ENCODE results near the gene RIN3. TPM values are rescaled to one million over a fixed set of nuclear protein-coding genes. Genes with fewer than 3 reads are reported as not detected.

The RIN3 gene
- total RNA-seq, 4 donors from 2014 or later = 13.5 to 22.2 (median 16.2) TPM

- no peak overlapping the region for H3K4me3 ChIP-seq
- no peaks in the 10 kb centered on the region for H3K27me3 ChIP-seq
- no peaks in the 10 kb centered on the region for H3K9me3 ChIP-seq
- H3K27ac ChIP-seq = no peak overlapping the region
- TF ChIP-seq, protein P1, sequence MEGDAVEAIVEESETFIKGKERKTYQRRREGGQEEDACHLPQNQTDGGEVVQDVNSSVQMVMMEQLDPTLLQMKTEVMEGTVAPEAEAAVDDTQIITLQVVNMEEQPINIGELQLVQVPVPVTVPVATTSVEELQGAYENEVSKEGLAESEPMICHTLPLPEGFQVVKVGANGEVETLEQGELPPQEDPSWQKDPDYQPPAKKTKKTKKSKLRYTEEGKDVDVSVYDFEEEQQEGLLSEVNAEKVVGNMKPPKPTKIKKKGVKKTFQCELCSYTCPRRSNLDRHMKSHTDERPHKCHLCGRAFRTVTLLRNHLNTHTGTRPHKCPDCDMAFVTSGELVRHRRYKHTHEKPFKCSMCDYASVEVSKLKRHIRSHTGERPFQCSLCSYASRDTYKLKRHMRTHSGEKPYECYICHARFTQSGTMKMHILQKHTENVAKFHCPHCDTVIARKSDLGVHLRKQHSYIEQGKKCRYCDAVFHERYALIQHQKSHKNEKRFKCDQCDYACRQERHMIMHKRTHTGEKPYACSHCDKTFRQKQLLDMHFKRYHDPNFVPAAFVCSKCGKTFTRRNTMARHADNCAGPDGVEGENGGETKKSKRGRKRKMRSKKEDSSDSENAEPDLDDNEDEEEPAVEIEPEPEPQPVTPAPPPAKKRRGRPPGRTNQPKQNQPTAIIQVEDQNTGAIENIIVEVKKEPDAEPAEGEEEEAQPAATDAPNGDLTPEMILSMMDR (IDR thresholded peaks at IDR 0.05) = no peak
- TF ChIP-seq EP300 (IDR thresholded peaks at IDR 0.05) (no peak), POLR2AphosphoS5 (IDR thresholded peaks at IDR 0.05) (no peak), POLR2A (IDR thresholded peaks at IDR 0.05) (no peak)
- H3K4me1 ChIP-seq = peaks cover 0 to 30% (median 11%) of the 10 kb centered on the region in 3 donors
- no peak for ATAC-seq
- no peaks in the 10 kb centered on the region for H3K36me3 ChIP-seq
- 25 to 44% methylated on average over 2 of the region's 6 CpGs for WGBS, 2 donors (ENCODE audit: low coverage in 1 of 2)
Measured at GRCh38 chr14:92544051-92544720, 30.6 kb downstream of the RIN3 start.

DNA sequence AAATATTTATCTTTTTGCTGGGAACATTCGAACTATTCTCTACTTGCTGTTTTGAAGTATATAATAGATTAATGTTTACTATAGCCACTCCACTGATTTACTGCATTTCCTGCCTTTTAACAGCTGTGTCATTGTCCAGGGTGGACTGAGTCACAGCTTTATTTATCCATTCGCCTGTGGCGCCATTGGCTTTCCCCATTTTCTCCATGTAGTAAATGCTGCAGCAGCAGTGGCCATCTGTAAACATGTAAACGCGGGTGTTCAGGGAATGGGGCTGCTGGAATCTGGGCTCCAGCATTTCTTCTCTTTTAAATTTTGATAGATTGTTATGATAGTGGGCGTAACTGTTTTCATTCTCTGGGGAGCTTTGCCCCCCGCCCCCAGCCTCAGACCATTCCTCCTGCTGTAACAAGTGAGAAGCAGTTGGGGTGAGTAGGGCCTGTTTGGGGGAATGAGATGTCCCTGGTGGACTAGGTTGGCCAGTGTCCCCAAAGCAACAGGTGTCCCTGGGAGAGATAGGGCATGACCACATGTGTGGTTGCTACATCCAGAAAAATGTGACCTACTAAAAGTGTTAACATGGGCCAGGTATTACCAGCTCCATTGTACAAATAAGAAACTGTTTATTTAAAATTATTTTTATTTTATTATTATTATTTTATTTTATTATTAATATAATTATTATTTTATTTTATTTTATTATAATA, 32.9 kb downstream of the RIN3 start:
- no peak for ATAC-seq
- no peaks in the 10 kb centered on the region for H3K36me3 ChIP-seq
- no peak overlapping the region for H3K4me3 ChIP-seq
- WGBS, 2 donors (ENCODE audit: low coverage in 1 of 2) = 79% methylated on average over 7 of the region's 7 CpGs; no CpG with 5 or more reads in 1 of the 2 donors
- peaks cover 0 to 17% (median 0%) of the 10 kb centered on the region in 3 donors for H3K4me1 ChIP-seq
- TF ChIP-seq POLR2AphosphoS5 (IDR thresholded peaks at IDR 0.05) (no peak), EP300 (IDR thresholded peaks at IDR 0.05) (no peak), POLR2A (IDR thresholded peaks at IDR 0.05) (no peak)
- TF ChIP-seq, protein P1 (IDR thresholded peaks at IDR 0.05) = no peak
- no peaks in the 10 kb centered on the region for H3K9me3 ChIP-seq
- H3K27me3 ChIP-seq = no peaks in the 10 kb centered on the region
- no peak overlapping the region for H3K27ac ChIP-seq

DNA sequence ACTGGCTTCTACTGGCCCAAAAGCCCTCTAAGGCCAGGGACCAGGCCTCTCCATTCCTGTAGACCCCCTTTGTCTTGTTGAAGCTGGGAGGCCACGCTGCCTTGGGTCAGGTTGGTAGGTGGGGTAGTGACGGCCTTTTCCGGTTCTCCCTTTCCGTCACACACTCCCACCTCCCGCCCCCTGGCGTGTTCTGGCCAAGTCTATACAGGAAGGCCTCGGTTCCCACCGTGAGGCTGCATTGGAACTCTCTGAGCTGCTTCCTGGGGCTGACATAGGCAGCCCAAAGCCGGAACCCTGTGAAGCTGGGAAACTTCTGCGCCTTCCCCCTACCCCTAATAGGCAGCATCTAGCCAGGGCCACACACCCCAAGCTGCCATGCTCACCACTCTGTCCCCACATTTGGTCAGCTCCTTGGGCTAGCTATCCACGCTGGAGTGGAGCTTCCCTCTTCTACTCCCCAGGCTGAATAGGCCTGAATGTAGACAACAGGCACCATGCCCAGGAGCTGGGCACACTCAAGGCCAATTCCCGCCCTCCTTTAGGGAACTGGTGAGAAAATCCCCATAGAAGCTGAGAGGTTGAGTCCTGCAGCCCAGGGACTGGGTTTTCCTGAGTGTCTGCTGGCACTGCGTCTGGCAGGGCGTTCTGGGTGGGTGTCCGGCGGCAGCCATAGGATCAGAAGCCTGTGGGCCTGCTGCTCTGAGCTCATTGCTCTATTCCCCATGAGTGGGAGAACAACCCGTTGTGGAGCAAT, 35.7 kb downstream of the RIN3 start:
- ATAC-seq = peak; percentile 63
- TF ChIP-seq POLR2AphosphoS5 (IDR thresholded peaks at IDR 0.05) (no peak), POLR2A (IDR thresholded peaks at IDR 0.05) (no peak), EP300 (IDR thresholded peaks at IDR 0.05) (no peak)
- TF ChIP-seq, protein P1 (IDR thresholded peaks at IDR 0.05) = no peak
- Histone ChIP-seq H3K9me3 (no peaks in the 10 kb centered on the region), H3K4me3 (no peak overlapping the region), H3K4me1 (peaks cover 0 to 40% (median 7%) of the 10 kb centered on the region in 3 donors), H3K36me3 (no peaks in the 10 kb centered on the region), H3K27me3 (no peaks in the 10 kb centered on the region), H3K27ac (peak overlapping the region in 3 of 4 donors; percentile 21 to 59 (median 57))
- 47% methylated on average over 3 of the region's 17 CpGs; no CpG with 5 or more reads in 1 of the 2 donors for WGBS, 2 donors (ENCODE audit: low coverage in 1 of 2)

DNA sequence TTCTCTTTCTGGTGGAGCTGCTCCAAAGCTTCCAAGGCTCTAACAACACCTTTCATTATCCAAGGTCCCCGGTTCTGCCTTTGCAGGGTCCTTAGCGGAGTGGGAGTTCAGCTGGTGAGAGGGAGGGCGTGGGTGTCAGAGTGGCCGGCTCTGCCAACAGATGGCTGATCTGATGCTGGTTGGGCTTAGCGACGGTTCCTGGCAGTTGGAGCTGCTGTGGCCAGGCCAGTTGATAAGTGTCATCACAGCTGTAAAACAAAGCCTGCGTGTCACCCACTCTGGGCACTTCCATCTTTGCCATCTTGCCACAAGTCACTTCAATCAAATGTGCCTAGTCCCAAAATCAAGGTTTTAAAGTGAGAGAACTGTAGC, 36.3 kb downstream of the RIN3 start:
- Histone ChIP-seq H3K4me1 (peaks cover 0 to 44% (median 7%) of the 10 kb centered on the region in 3 donors), H3K27ac (peak overlapping the region in 3 of 4 donors; percentile 21 to 59 (median 57)), H3K9me3 (no peaks in the 10 kb centered on the region), H3K4me3 (no peak overlapping the region), H3K27me3 (no peaks in the 10 kb centered on the region), H3K36me3 (no peaks in the 10 kb centered on the region)
- TF ChIP-seq, protein P1 (IDR thresholded peaks at IDR 0.05) = no peak
- TF ChIP-seq POLR2AphosphoS5 (IDR thresholded peaks at IDR 0.05) = peak; percentile 72
- peak; percentile 79 for ATAC-seq
- 0 to 20% methylated on average over 1 of the region's 7 CpGs for WGBS, 2 donors (ENCODE audit: low coverage in 1 of 2)

All from gastroesophageal sphincter (tissue), 4 donors.